Left forelimb (tissue), 1 donor: ENCODE data around the gene CCDC57.

Source experiments
- DNase-seq: peaks from one replicate; pipeline ENCODE4 v3.0.0-alpha.2; 2018; ENCODE audit warnings: low spot score

CCDC57 gene

GRCh38 chr17:82235775-82236141 lies 23.1 kb upstream of the CCDC57 start:
- DNase-seq, result no peak

- no peak for DNase-seq
Measured at GRCh38 chr17:82235056-82235774, 22.6 kb upstream of the CCDC57 start.

GRCh38 chr17:82234211-82235055 lies 21.8 kb upstream of the CCDC57 start:
- DNase-seq, result peak; percentile 66

- DNase-seq, result no peak
Measured at GRCh38 chr17:82232876-82233785, 20.5 kb upstream of the CCDC57 start.

- no peak for DNase-seq
Measured at GRCh38 chr17:82232322-82232820, 19.7 kb upstream of the CCDC57 start.

GRCh38 chr17:82231562-82232321 lies 19.1 kb upstream of the CCDC57 start:
- DNase-seq, result peak; percentile 76

GRCh38 chr17:82231312-82231561 lies 18.6 kb upstream of the CCDC57 start:
- DNase-seq, result no peak

- DNase-seq, result peak; percentile 82
Measured at GRCh38 chr17:82230609-82231311, 18.1 kb upstream of the CCDC57 start.

GRCh38 chr17:82229698-82230608 lies 17.3 kb upstream of the CCDC57 start:
- DNase-seq, result peak; percentile 67

GRCh38 chr17:82228842-82229697 lies 16.4 kb upstream of the CCDC57 start, which contains the start of gene SLC16A3:
Gene SLC16A3, plus strand, starts transcription at chr17:82229042. Its CDS starts 6,967 bp downstream, at chr17:82236009.
- DNase-seq, result peak; percentile 71

DNA sequence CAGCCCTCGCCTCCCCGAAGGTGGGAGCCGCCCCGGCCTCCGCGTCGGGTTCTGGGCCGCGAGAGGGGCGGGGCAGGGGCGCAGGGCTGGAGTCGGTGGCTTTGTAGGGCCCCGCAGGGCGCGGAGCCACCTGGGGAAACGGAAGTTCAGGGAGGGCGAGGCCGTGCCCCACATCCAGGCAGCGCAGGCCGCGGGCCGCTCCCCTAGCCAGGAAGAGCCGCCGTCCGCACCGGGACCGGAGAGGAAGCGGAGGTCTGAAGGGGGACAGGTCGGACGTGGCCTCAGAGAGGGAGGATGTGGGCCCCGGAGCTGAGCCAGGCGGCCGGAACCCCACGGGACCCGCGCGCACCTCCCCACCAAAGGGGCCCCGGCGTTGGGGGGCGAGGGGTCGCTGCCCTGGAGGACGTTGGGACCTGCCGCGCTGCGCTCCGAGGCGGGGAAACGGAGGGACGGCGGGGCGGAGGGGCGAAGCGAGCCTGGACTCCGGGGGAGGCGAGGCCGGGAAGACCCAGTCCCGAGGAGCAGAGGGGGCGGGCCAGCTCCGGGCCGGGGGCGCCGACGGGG lies 15.7 kb upstream of the CCDC57 start:
- no peak for DNase-seq

DNA sequence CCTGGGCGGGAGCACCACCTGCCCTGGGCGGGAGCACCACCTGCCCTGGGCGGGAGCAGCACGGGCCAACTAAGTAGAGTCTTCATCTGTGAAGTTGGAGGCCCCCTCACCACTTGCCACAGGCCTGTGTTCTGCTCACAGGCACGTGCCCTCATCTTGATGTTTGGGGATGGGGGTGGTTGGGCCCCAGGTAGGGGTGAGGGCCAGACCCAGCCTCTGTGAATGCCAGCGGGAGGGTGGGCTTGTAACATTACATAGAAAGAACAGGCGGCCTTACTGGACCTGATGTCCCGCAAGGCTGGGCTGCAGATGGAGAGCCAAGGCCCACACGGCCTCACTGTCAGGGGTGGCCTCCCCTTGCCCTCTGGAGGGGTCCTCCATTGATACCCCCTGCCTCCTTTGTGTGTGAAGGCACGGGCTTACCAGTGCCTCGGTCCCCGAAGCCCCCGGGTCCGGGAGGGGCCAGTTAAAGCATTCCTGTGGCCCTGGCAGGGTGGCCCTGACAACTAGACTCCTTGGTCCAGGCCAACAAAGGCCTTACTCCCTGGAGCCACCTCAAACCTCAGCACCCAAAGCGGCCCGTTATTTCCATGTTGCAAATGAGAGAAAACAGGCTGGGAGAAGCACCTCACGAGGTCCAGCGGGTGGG lies 15.1 kb upstream of the CCDC57 start:
- no peak for DNase-seq

DNA sequence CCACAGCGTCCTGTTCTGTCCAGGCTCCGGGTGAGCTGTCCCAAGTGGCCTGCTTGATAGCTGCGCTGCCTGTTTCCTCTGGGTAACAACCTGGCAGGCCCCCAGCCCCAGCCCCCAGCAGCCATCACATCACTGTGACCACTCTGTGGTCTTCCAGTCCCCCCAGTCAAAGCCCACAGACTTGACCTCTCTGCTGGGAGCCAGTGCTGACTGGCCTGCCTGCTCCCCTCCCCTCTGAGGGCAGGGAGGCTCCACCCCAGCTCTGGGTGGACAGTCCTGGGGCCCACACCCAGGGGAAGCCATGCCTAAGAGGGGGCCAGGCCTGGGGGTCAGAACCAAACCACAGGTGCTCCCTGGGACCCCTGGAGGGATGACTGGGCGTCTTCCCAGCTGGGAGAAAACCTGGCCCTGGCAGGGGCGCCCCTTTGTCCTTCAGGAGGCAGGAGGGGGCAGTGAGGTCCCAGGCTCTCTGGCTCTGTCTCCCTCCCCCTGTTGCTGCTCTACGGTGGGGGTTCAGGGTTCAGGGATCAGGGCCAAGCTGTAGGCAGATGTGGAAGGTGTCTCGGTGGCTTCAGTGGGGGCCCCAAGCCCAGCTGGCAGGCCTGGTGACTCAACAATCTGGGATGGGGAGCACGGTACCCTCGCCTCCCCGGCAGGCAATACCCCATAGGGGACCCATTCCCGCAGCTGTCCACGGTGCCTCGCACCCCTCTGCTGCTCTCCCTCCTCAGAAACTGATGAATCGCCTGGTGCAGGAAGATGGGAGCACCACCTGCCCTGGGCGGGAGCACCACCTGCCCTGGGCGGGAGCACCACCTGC lies 14.4 kb upstream of the CCDC57 start:
- DNase-seq, result no peak

- DNase-seq, result no peak
Measured at GRCh38 chr17:82226146-82226808, 13.6 kb upstream of the CCDC57 start.

DNA sequence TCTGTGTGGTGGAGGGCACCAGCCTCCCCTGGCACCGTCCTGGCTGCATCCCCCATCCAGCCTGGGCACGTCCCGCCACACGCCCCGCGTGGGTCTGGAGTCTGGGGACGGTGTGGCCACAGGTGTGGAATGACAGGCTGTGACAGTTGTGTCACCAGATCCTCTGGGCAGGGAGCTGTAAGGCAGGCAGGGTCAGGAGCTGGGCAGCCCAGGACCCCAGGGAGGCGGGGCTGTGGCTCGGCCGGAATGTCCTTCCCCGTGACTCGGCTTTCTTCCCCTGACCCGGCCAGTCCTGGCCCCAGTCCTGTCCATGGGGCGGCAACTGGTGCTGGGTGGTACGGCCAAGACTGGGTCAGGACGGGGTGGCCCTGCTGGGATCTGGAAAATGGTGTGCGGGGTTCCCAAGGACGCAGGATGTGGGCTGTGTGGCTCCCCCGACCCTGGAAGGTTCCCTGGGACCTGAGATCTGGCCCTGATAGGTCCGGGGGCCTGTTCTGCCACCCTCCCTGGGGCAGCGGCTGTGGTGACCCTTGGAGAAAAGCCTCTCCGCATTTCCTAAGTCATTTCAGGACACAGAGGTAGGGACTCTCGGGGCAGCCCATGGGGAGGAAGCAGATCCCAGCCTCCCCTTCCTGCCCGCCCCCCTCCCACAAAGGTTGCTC lies 12.9 kb upstream of the CCDC57 start:
- DNase-seq, result no peak

DNA sequence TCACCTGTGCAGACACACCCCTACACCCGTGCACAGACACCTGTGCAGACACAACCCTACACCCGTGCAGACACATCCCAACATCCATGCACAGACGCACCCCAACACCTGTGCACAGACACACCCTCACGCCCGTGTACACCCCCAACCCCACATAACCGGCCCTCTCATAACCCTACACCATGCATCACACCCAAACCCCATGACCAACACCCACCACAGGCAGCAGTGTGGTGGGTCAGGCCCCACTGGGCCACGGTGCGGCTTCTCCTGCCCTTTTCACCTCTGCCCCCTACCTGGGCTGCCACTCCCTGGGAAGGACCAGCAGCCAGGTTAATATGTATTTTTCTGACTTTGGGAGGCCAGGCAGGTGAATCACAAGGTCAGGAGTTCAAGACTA lies 12.0 kb upstream of the CCDC57 start:
- DNase-seq, result no peak
